Activated T-helper 1 cell treated with anti-CD3 and anti-CD28 coated beads, Interleukin-2, amount 50 U/mL, for 16 hours (primary cell): ENCODE results near the gene MICAL3.
"Not testable (repeated sequence)": the region's sequence is repeated elsewhere in the genome, so short reads cannot be mapped to it uniquely, and the experiment has no call there.

Source experiments
- DNase-seq, 2 donors: peaks; one replicate each; pipeline ENCODE4 v3.0.0-alpha.2; 2020; ENCODE audit warnings: low read depth in 1 of 2, low spot score in 1 of 2

The MICAL3 gene

GRCh38 chr22:17891481-17892167, 132.7 kb downstream of the MICAL3 start:
- DNase-seq: no peak

GRCh38 chr22:17890892-17891291, 133.5 kb downstream of the MICAL3 start:
- no peak for DNase-seq

- no peak for DNase-seq
These were observed 134.1 kb downstream of the MICAL3 start for GRCh38 chr22:17890245-17890671.

GRCh38 chr22:17888855-17889254, 135.5 kb downstream of the MICAL3 start:
- no peak for DNase-seq

GRCh38 chr22:17888439-17888838, 135.9 kb downstream of the MICAL3 start:
- DNase-seq: no peak

- no peak for DNase-seq
These were observed 139.5 kb downstream of the MICAL3 start for GRCh38 chr22:17884893-17885292.

- no peak for DNase-seq
These were observed 140.3 kb downstream of the MICAL3 start for GRCh38 chr22:17884084-17884483.

- no peak for DNase-seq
These were observed 141.0 kb downstream of the MICAL3 start for GRCh38 chr22:17883356-17883755.

GRCh38 chr22:17882727-17883126, 141.6 kb downstream of the MICAL3 start:
- DNase-seq: no peak

- DNase-seq: no peak
These were observed 142.2 kb downstream of the MICAL3 start for GRCh38 chr22:17882162-17882561.

GRCh38 chr22:17881366-17881765, 143.0 kb downstream of the MICAL3 start:
- no peak for DNase-seq

- no peak for DNase-seq
These were observed 143.9 kb downstream of the MICAL3 start for GRCh38 chr22:17880468-17880867.

- no peak for DNase-seq
These were observed 144.3 kb downstream of the MICAL3 start for GRCh38 chr22:17880020-17880419.

GRCh38 chr22:17878941-17879340, 145.4 kb downstream of the MICAL3 start:
- DNase-seq: no peak

- no peak for DNase-seq
These were observed 146.1 kb downstream of the MICAL3 start for GRCh38 chr22:17878186-17878694.

- DNase-seq: not testable (repeated sequence)
These were observed 147.2 kb downstream of the MICAL3 start for GRCh38 chr22:17876878-17877855.

GRCh38 chr22:17876306-17876831, 148.0 kb downstream of the MICAL3 start:
- no peak for DNase-seq

GRCh38 chr22:17875631-17876030, 148.7 kb downstream of the MICAL3 start:
- DNase-seq: no peak

GRCh38 chr22:17875156-17875555, 149.2 kb downstream of the MICAL3 start:
- DNase-seq: no peak

GRCh38 chr22:17874231-17874905, 150.0 kb downstream of the MICAL3 start:
- DNase-seq: no peak

GRCh38 chr22:17873804-17874203, 150.6 kb downstream of the MICAL3 start:
- no peak for DNase-seq
